ACC112 (cell line): ENCODE measurements around the gene AGBL3.
"Not testable (repeated sequence)": the region's sequence is repeated elsewhere in the genome, so short reads cannot be mapped to it uniquely, and the experiment has no call there.

ENCODE experiments used
- H2AFZ ChIP-seq: fragments of 200-600 bp; sonication (generic); one replicate; pipeline ENCODE4 v1.6.0; 2017; ENCODE audit warnings: antibody characterized with exemption, low read length; ENCODE audit not compliant: unreplicated experiment
- H3K27ac ChIP-seq: fragments of 200-600 bp; sonication (generic); 2 replicates; pipeline ENCODE4 v1.5.1; 2014; ENCODE audit warnings: low read depth, mild to moderate bottlenecking, antibody characterized with exemption, low read length, moderate library complexity
- H3K27me3 ChIP-seq: fragments of 200-600 bp; sonication (generic); 2 replicates; pipeline ENCODE4 v1.6.1; 2014; ENCODE audit warnings: mild to moderate bottlenecking, antibody characterized with exemption, low read length, moderate library complexity, mixed read lengths; ENCODE audit not compliant: insufficient read depth
- H3K36me3 ChIP-seq: fragments of 200-600 bp; sonication (generic); 2 replicates; pipeline ENCODE4 v1.6.1; 2016; ENCODE audit warnings: mild to moderate bottlenecking, antibody characterized with exemption, low read length, moderate library complexity, mixed read lengths; ENCODE audit not compliant: insufficient read depth
- H3K4me1 ChIP-seq: fragments of 200-600 bp; sonication (generic); one replicate; pipeline ENCODE4 v1.6.1; 2016; ENCODE audit warnings: low read length, mixed read lengths; ENCODE audit not compliant: insufficient read depth, unreplicated experiment, control insufficient read depth
- H3K4me3 ChIP-seq: fragments of 200-600 bp; sonication (generic); 2 replicates; pipeline ENCODE4 v1.5.1; 2014; ENCODE audit warnings: mild to moderate bottlenecking, low read depth, low read length
- H3K79me2 ChIP-seq: fragments of 200-600 bp; sonication (generic); one replicate; pipeline ENCODE4 v1.6.0; 2016; ENCODE audit warnings: low read length; ENCODE audit not compliant: control insufficient read depth, unreplicated experiment, insufficient read depth

Gene AGBL3

GRCh38 chr7:135168001-135168400 lies 181.7 kb downstream of the AGBL3 start:
- peaks cover 22% of the 10 kb centered on the region for H3K4me1 ChIP-seq
- H3K4me3 ChIP-seq = no peak overlapping the region; the same call in 1 of the 2 replicates
- no peak overlapping the region for H3K27ac ChIP-seq
- H3K79me2 ChIP-seq = peaks cover 35% of the 10 kb centered on the region
- H3K27me3 ChIP-seq = no peaks in the 10 kb centered on the region
- H3K36me3 ChIP-seq = peaks cover 40% of the 10 kb centered on the region
- H2AFZ ChIP-seq = no peak overlapping the region

- Histone ChIP-seq H2AFZ (no peak overlapping the region), H3K27me3 (no peaks in the 10 kb centered on the region), H3K4me1 (peaks cover 22% of the 10 kb centered on the region), H3K36me3 (peaks cover 37% of the 10 kb centered on the region), H3K4me3 (peak overlapping the region; percentile 88), H3K27ac (0 out of 2 replicates have a peak overlapping the region, but pooled peaks have one; percentile 15), H3K79me2 (peaks cover 35% of the 10 kb centered on the region)
Measured at GRCh38 chr7:135168489-135169140, 182.3 kb downstream of the AGBL3 start.

- Histone ChIP-seq H3K4me3 (peak overlapping the region; percentile 88), H3K36me3 (peaks cover 30% of the 10 kb centered on the region; the same call in 1 of the 2 replicates), H3K27ac (peak overlapping the region; percentile 80), H3K4me1 (peaks cover 22% of the 10 kb centered on the region), H3K27me3 (no peaks in the 10 kb centered on the region), H2AFZ (peak overlapping the region; percentile 3), H3K79me2 (peaks cover 35% of the 10 kb centered on the region)
Measured at GRCh38 chr7:135169141-135169963, 183.0 kb downstream of the AGBL3 start.

GRCh38 chr7:135169964-135170273 lies 183.6 kb downstream of the AGBL3 start:
- peak overlapping the region; percentile 80 for H3K27ac ChIP-seq
- peak overlapping the region; percentile 88 for H3K4me3 ChIP-seq
- H3K79me2 ChIP-seq = peaks cover 33% of the 10 kb centered on the region
- H3K4me1 ChIP-seq = peaks cover 22% of the 10 kb centered on the region
- H3K27me3 ChIP-seq = no peaks in the 10 kb centered on the region
- peaks cover 25% of the 10 kb centered on the region; the same call in 1 of the 2 replicates for H3K36me3 ChIP-seq
- peak overlapping the region; percentile 3 for H2AFZ ChIP-seq

- peaks cover 22% of the 10 kb centered on the region for H3K4me1 ChIP-seq
- no peaks in the 10 kb centered on the region for H3K27me3 ChIP-seq
- peaks cover 33% of the 10 kb centered on the region for H3K79me2 ChIP-seq
- H3K4me3 ChIP-seq = peak within 1 kb of the TSS; percentile 88
- peak within 1 kb of the TSS; percentile 32 for H2AFZ ChIP-seq
- peaks cover 21% of the 10 kb centered on the region; the same call in 1 of the 2 replicates for H3K36me3 ChIP-seq
- peak within 1 kb of the TSS; percentile 80 for H3K27ac ChIP-seq
Measured at GRCh38 chr7:135170274-135170997, 184.1 kb downstream of the AGBL3 start, which contains the start of gene CYREN. Gene CYREN (minus strand): TSS chr7:135170707. CDS start chr7:135168922, 1,785 bp downstream.

GRCh38 chr7:135170998-135171481 lies 184.7 kb downstream of the AGBL3 start:
- peaks cover 33% of the 10 kb centered on the region for H3K79me2 ChIP-seq
- H2AFZ ChIP-seq, H3K27me3 ChIP-seq: not testable (repeated sequence)
- peaks cover 15% of the 10 kb centered on the region; the same call in 1 of the 2 replicates for H3K36me3 ChIP-seq
- H3K4me3 ChIP-seq = peak overlapping the region; percentile 88
- H3K27ac ChIP-seq = peak overlapping the region; percentile 80
- H3K4me1 ChIP-seq = peaks cover 22% of the 10 kb centered on the region

GRCh38 chr7:135171581-135172291 lies 185.4 kb downstream of the AGBL3 start:
- Histone ChIP-seq H2AFZ (peak overlapping the region; percentile 32), H3K36me3 (peaks cover 12% of the 10 kb centered on the region; the same call in 1 of the 2 replicates), H3K4me3 (0 out of 2 replicates have a peak overlapping the region, but pooled peaks have one; percentile 9), H3K4me1 (peaks cover 22% of the 10 kb centered on the region), H3K79me2 (peaks cover 30% of the 10 kb centered on the region), H3K27ac (peak overlapping the region; percentile 80)
- not testable (repeated sequence) for H3K27me3 ChIP-seq

GRCh38 chr7:135173916-135174315 lies 187.6 kb downstream of the AGBL3 start:
- Histone ChIP-seq H3K4me1 (peaks cover 14% of the 10 kb centered on the region), H3K79me2 (peaks cover 10% of the 10 kb centered on the region)
- H2AFZ ChIP-seq, H3K27ac ChIP-seq, H3K27me3 ChIP-seq, H3K4me3 ChIP-seq, H3K36me3 ChIP-seq: not testable (repeated sequence)

- Histone ChIP-seq H3K4me1 (peaks cover 8% of the 10 kb centered on the region), H3K36me3 (0 out of 2 replicates have a peak, but pooled peaks cover 1% of the 10 kb centered on the region), H3K4me3 (no peak overlapping the region), H3K27me3 (no peaks in the 10 kb centered on the region), H3K27ac (no peak overlapping the region), H2AFZ (no peak overlapping the region), H3K79me2 (peaks cover under 1% of the 10 kb centered on the region)
Measured at GRCh38 chr7:135174941-135175340, 188.6 kb downstream of the AGBL3 start.

GRCh38 chr7:135175931-135176330 lies 189.6 kb downstream of the AGBL3 start:
- H3K27ac ChIP-seq = no peak overlapping the region
- no peaks in the 10 kb centered on the region for H3K79me2 ChIP-seq
- H3K4me3 ChIP-seq = no peak overlapping the region
- H2AFZ ChIP-seq = no peak overlapping the region
- H3K4me1 ChIP-seq = peaks cover 8% of the 10 kb centered on the region
- H3K27me3 ChIP-seq = no peaks in the 10 kb centered on the region
- 0 out of 2 replicates have a peak, but pooled peaks cover 9% of the 10 kb centered on the region for H3K36me3 ChIP-seq
